ENCODE data around the gene ZNF407.

GRCh38 chr18:74930616-74931015 is 332.9 kb downstream of the ZNF407 start:
- no peak for TF ChIP-seq CTCF (IDR thresholded peaks at IDR 0.05)
- no peak for TF ChIP-seq POLR2A (IDR thresholded peaks at IDR 0.05)

Measured in adrenal gland (tissue), 5 donors.